K562 (cell line): ENCODE data around the gene MYADML2.

ENCODE experiments used
- ATF2 ChIP-seq: sonication (generic); formaldehyde crosslinking; IDR thresholded peaks from 2 replicates; pipeline ENCODE4 v1.8.1; 2022; ENCODE audit warnings: missing genetic modification reagents
- CTCF ChIP-seq, 3 experiments: IDR thresholded peaks in 2 of 3; conservative IDR thresholded peaks in 1 of 3; 2 replicates each; pipeline ENCODE4 v1.5.1; 2011 to 2012; ENCODE audit warnings: low read length in 3 of 3, mild to moderate bottlenecking in 3 of 3, control low read depth in 2 of 3, improper control_type of control experiment in 1 of 3, inconsistent platforms in 1 of 3, low read depth in 1 of 3, mixed read lengths in 1 of 3, moderate library complexity in 1 of 3; ENCODE audit not compliant: insufficient read depth in 2 of 3
- ILF3 ChIP-seq: fragments of 450-650 bp; IDR thresholded peaks from 2 replicates; pipeline ENCODE4 v1.6.1; 2018; ENCODE audit warnings: antibody characterized with exemption, mild to moderate bottlenecking, moderate library complexity, borderline replicate concordance
- KDM4B ChIP-seq, 2 experiments: fragments of 450-650 bp in 1 of 2; sonication (generic) in 1 of 2; IDR thresholded peaks; 2 replicates each; pipeline ENCODE4 v1.6.1; 2016 to 2017; ENCODE audit warnings: borderline replicate concordance in 2 of 2, antibody characterized with exemption in 1 of 2, low read depth in 1 of 2, mild to moderate bottlenecking in 1 of 2
- MYC ChIP-seq, 2 experiments: fragments of 250-450 bp in 1 of 2; sonication (Bioruptor Pico) in 1 of 2; IDR thresholded peaks; 2 replicates each; pipeline versions ENCODE4 v1.5.1 to v1.6.1; 2012 to 2021; ENCODE audit warnings: low read depth in 2 of 2, borderline replicate concordance in 1 of 2, improper control_type of control experiment in 1 of 2, low read length in 1 of 2, mild to moderate bottlenecking in 1 of 2, moderate library complexity in 1 of 2
- NFE2L1 ChIP-seq: fragments of 450-650 bp; IDR thresholded peaks from 2 replicates; pipeline ENCODE4 v1.6.1; 2016; ENCODE audit warnings: missing genetic modification characterization, low read depth, mild to moderate bottlenecking, missing compliant biosample characterization, moderate library complexity, borderline replicate concordance
- PHF8 ChIP-seq: fragments of 200-600 bp; sonication (generic); IDR thresholded peaks from 2 replicates; pipeline ENCODE4 v1.6.1; 2012; ENCODE audit warnings: mixed run types, mild to moderate bottlenecking, inconsistent platforms, low read length, moderate library complexity, borderline replicate concordance
- RAD21 ChIP-seq, 2 experiments: fragments of 250-450 bp in 1 of 2; fragments of 450-650 bp in 1 of 2; sonication (Bioruptor Pico) in 1 of 2; formaldehyde crosslinking in 1 of 2; IDR thresholded peaks in 1 of 2; conservative IDR thresholded peaks in 1 of 2; 2 replicates each; pipeline versions ENCODE4 v1.4.0 to v1.8.0; 2020 to 2022; ENCODE audit warnings: mild to moderate bottlenecking in 2 of 2, moderate library complexity in 1 of 2
- SETDB1 ChIP-seq: IDR thresholded peaks from one replicate; pipeline ENCODE4 v1.6.1; 2012; ENCODE audit warnings: low read length, control low read depth, inconsistent platforms
- ZNF134 ChIP-seq: fragments of 250-450 bp; sonication (Bioruptor Pico); conservative IDR thresholded peaks from 2 replicates; pipeline ENCODE4 v1.4.0; 2020

- TF ChIP-seq ILF3, result no peak
- TF ChIP-seq PHF8, result peak; percentile 52; the same call in 1 of the 2 replicates
- TF ChIP-seq ZNF134 (CRISPR knock-in tag), result no peak
- TF ChIP-seq ATF2 (CRISPR knock-in tag), result no peak
- no peak for TF ChIP-seq NFE2L1 (tag)
- TF ChIP-seq CTCF (IDR thresholded peaks at IDR 0.05 in 2 of 3, conservative IDR thresholded peaks at IDR 0.05 in 1 of 3; ENCODE audit: insufficient read depth in 2 of 3, low read depth in 1 of 3, low read length in 3 of 3), result peak; percentile 60 to 85 (median 64)
- TF ChIP-seq MYC (IDR thresholded peaks at IDR 0.05; ENCODE audit: low read depth, low read length), result peak; percentile 59
- no peak for TF ChIP-seq MYC (CRISPR knock-in tag; IDR thresholded peaks at IDR 0.05; ENCODE audit: borderline replicate concordance, low read depth)
- no peak for TF ChIP-seq KDM4B (IDR thresholded peaks at IDR 0.05; ENCODE audit: borderline replicate concordance in 2 of 2, low read depth in 1 of 2)
- peak; percentile 40 to 55 for TF ChIP-seq RAD21 (CRISPR knock-in tag; conservative IDR thresholded peaks at IDR 0.05 in 1 of 2, IDR thresholded peaks at IDR 0.05 in 1 of 2)
- TF ChIP-seq SETDB1, result no peak
These were observed 19.1 kb downstream of the MYADML2 start, which contains the start of gene MAFG for GRCh38 chr17:81927653-81928543.
